ENCODE measurements around the gene KCNG2.

GRCh38 chr18:79938196-79938595 lies 140.5 kb downstream of the KCNG2 start:
- TF ChIP-seq CTCF (IDR thresholded peaks at IDR 0.05; ENCODE audit: insufficient read depth, low read length, poor library complexity, severe bottlenecking) (no peak), EZH2phosphoT487 (conservative IDR thresholded peaks at IDR 0.05; ENCODE audit: low read length) (no peak)

Data from SU-DHL-6 (cell line).